Measurements from ENCODE around the gene KIRREL3.

The KIRREL3 gene

GRCh38 chr11:126716456-126717083 lies 284.0 kb downstream of the KIRREL3 start:
- DNase-seq (ENCODE audit: low spot score) = peak; percentile 41

GRCh38 chr11:126713806-126714205 lies 286.8 kb downstream of the KIRREL3 start:
- DNase-seq (ENCODE audit: low spot score) = no peak

DNA sequence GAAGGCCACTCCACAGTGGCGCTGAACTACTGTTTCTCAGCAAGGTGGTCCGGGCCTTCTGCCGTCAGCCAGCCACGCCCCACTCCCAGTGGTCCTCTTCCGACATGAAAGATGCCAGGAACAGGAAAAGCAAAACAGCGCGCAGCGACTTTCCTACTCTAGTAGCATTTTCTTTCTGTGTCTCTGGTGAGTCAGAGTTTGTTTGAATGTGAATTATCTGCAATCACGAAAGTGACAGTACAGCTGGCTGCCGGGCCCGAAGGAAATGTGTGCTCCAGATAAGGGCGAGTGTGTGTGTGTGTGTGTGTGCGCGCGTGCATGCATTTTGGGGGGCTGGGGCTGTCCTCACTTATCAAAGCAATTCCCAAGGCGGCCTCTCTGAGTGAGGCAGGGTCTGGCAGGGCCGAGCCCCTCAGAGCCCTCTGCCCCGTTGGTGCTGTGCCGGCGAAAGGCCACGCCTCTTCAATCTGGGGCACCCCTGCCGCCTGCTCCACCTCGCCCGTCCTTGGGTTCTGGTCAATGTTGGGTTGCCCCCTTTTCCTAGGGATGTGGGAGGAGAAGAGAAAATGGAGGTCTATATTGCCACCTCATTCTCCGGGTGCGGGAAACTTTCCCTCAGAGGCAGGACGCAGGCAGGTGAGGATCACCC lies 288.5 kb downstream of the KIRREL3 start:
- DNase-seq (ENCODE audit: low spot score) = no peak

GRCh38 chr11:126710804-126711399 lies 289.7 kb downstream of the KIRREL3 start:
- DNase-seq (ENCODE audit: low spot score) = no peak

DNA sequence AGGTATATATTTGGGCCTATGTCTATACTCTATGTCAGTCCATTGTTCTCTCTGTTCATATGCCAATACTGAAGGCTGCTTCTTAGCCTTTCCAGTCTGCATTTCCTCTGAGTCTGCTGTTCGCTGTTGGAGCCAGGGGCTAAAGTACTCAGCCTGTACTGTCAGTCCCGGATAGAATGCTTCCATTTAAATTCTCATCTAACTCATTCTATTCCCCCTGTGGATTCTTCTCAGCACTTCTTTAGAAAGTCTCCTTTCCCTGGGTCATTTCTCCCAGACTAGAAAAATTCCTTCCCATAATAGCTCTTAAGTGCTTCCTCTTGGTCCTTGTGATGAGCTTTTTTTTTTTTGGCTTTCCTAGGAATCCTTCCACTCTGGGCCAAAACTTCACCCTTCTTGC lies 293.1 kb downstream of the KIRREL3 start:
- DNase-seq (ENCODE audit: low spot score) = no peak

- no peak for DNase-seq (ENCODE audit: low spot score)
Observed at GRCh38 chr11:126704096-126704495, 296.5 kb downstream of the KIRREL3 start.

GRCh38 chr11:126703662-126704061 lies 296.9 kb downstream of the KIRREL3 start:
- no peak for DNase-seq (ENCODE audit: low spot score)

DNA sequence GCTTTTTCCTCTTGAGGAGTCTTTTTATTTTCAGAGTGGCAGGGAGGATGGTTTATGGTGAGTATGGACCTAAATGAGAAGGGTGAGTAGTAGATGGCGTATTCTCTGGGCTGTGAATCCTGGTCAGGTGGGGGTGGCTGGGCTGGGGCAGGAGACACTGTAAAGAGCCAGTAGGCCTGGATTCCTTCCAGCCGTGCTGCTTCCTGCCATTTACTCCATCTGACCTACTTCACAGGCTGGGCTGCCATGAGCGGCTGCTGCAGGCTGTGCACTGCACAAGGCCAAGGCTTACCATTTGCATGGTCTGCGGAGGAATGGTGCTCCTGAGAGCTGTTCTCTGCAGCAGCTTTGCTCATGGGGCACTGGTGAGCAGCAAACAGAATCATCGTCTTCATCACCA lies 297.6 kb downstream of the KIRREL3 start:
- DNase-seq (ENCODE audit: low spot score) = peak; percentile 5

DNA sequence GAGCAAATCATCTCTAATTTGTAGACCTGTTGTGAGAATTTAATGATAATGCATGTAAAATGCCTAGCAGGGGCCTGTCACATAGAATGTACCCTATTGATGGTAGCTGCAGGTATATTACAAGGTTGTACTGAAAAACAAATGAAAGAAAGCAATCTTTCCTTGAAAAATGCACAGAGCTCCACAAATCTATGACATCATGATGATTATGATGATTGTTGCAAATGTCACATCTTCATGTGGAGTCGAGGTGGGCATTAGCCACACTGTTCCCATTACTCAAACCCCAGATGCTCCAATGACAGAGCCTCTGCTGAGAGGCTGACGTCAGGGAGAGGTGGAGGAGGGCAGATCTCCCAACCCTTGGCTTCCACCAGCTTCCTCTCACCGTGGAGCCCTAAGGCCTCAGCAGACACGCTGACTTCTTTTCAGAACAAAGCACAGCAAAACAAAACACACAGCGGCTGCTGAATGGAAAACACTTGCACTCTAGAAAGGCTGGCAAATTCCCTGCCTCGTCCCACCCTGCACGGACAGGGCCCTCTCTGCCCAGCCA lies 298.3 kb downstream of the KIRREL3 start:
- no peak for DNase-seq (ENCODE audit: low spot score)

GRCh38 chr11:126701520-126701897 lies 299.1 kb downstream of the KIRREL3 start:
- no peak for DNase-seq (ENCODE audit: low spot score)

DNA sequence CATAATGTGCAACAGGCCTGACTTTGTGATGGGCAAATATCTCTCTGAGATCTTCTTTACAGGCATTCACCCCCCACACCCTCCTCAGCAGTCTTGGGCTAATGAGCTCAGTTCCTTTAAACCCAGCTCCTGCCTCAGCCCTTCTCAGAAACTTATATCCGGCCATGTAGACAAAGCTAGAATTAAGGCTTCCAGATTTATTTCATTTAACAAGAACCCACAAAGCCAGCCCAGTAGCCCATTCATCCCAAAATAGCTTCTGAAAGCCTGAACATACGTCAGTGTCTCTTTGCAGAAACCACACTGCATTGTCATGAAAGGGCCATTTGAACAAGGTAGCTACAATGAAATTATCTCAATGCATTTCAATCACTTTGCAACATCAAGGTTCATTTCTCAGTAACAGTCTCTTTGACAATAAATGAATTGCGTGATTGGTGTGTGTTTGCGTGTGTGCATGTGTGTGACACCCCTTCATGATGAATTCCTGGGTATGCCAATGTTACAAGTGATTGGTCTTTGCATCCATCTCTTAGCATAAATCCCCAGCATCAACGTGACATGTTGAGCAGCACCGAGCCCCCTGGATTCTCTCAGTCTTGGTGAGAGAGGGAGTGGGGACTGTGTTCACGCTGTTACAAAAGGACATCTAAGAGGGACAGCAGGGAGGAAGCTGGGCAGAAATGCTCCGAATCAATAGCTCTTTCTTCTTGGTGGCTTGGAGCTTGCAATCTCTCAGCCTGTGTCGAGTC lies 299.6 kb downstream of the KIRREL3 start:
- DNase-seq (ENCODE audit: low spot score) = no peak

GRCh38 chr11:126698576-126698975 lies 302.0 kb downstream of the KIRREL3 start:
- no peak for DNase-seq (ENCODE audit: low spot score)

- DNase-seq (ENCODE audit: low spot score) = no peak
Observed at GRCh38 chr11:126697936-126698335, 302.6 kb downstream of the KIRREL3 start.

DNA sequence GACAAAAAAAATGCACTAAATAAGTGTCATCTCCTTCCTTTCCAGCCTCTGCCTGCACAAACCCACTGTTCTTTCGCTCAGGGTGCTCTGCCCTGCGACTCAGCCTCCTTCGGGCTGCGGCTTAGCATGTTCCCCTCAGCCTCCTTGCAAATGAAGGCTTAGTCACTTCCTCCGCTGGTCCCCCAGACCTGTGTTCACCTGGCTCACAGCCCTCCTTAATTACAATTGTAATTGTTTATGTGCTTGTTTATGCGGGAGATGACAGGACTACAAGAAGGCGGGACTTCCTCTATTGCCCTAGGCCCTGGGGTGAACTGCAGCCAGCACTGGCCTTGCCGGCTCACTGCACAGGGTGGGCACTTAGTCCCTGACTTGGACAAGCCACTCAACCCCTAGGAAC lies 303.6 kb downstream of the KIRREL3 start:
- DNase-seq (ENCODE audit: low spot score) = no peak

- no peak for DNase-seq (ENCODE audit: low spot score)
Observed at GRCh38 chr11:126695293-126695692, 305.3 kb downstream of the KIRREL3 start.

DNA sequence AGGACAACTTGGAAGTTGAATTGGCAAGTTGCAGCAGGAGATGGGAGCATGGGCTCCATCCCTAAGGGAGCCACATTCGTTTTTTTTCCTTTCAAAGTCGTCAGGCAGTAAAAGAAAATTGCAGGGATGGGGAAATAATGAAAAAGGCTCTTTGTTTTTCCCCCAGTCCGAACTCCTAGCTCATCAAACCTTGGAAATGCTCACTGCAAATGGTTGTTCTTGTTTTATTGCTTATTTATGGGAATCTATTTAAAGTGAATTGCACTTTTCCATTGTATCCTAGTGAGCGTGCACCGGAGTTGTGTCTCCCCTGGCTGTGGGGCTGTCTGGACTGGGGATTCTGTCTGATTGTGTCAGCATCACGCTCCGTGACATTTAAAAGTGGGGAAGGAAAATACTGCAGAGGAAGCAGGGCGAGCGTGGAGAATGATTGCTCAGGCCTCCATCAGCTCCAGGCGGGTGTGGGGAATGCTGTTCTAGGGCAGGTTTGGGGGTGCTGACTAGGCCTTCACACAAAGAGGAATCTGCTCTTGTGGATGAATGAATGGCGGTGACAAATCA lies 306.4 kb downstream of the KIRREL3 start:
- DNase-seq (ENCODE audit: low spot score) = no peak

GRCh38 chr11:126687477-126687876 lies 313.1 kb downstream of the KIRREL3 start:
- DNase-seq (ENCODE audit: low spot score) = no peak

DNA sequence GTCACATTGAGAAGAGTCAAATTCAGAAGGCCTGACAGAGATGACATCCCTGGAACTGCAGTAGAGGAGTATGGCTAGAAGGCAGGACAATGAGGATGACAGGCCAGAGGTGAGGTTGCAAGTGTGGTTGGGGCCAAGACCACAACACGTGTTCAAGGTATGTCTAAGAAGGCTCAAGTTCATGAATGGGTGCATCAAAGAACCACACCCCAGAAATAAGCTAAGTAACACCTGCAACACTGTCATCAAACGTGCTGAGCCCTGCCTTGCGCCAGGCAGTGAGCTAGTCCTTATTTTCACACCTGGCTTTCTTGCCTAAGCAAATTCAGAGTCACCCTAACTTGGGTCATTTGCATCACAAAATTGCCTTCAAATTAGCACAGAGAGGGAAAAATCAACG lies 313.6 kb downstream of the KIRREL3 start:
- DNase-seq (ENCODE audit: low spot score) = no peak

GRCh38 chr11:126683766-126684728 lies 316.5 kb downstream of the KIRREL3 start:
- no peak for DNase-seq (ENCODE audit: low spot score)

GRCh38 chr11:126682590-126682989 lies 318.0 kb downstream of the KIRREL3 start:
- DNase-seq (ENCODE audit: low spot score) = no peak

- no peak for DNase-seq (ENCODE audit: low spot score)
Observed at GRCh38 chr11:126680700-126681099, 319.9 kb downstream of the KIRREL3 start.
